HepG2 (cell line): ENCODE measurements around the gene ITPRIPL1. TPM values are rescaled to one million over a fixed set of nuclear protein-coding genes. Genes with fewer than 3 reads are reported as not detected.

ENCODE experiments used
- FOXA1 ChIP-seq, 2 experiments: fragments of 450-650 bp in 1 of 2; sonication (generic) in 1 of 2; formaldehyde crosslinking in 1 of 2; IDR thresholded peaks; 2 replicates each; pipeline versions ENCODE4 v1.4.0 to v1.6.1; 2016 to 2020; ENCODE audit warnings: missing genetic modification reagents in 1 of 2
- FOXA3 ChIP-seq: IDR thresholded peaks from 2 replicates; pipeline ENCODE4 v1.6.1; 2016; ENCODE audit warnings: missing genetic modification reagents, missing compliant biosample characterization
- GATAD2A ChIP-seq: IDR thresholded peaks from 2 replicates; pipeline ENCODE4 v1.6.1; 2016
- JARID2 ChIP-seq: sonication (generic); formaldehyde crosslinking; IDR thresholded peaks from 2 replicates; pipeline ENCODE4 v1.8.1; 2023; ENCODE audit warnings: missing genetic modification reagents, inconsistent platforms; ENCODE audit not compliant: insufficient replicate concordance
- SAP130 ChIP-seq: IDR thresholded peaks from 2 replicates; pipeline ENCODE4 v1.6.1; 2016; ENCODE audit warnings: low read depth
- SMAD3 ChIP-seq: sonication (generic); formaldehyde crosslinking; IDR thresholded peaks from 2 replicates; pipeline ENCODE4 v1.4.0; 2020; ENCODE audit warnings: missing genetic modification reagents
- SNRNP70 ChIP-seq: fragments of 200-400 bp; formaldehyde crosslinking; IDR thresholded peaks from 2 replicates; pipeline ENCODE4 v1.6.1; 2017; ENCODE audit warnings: mild to moderate bottlenecking, low read depth, low read length, moderate library complexity
- SP1 ChIP-seq, 2 experiments: fragments of 450-650 bp in 1 of 2; sonication (generic) in 1 of 2; formaldehyde crosslinking in 1 of 2; IDR thresholded peaks; 2 replicates each; pipeline versions ENCODE4 v1.4.0 to v1.6.1; 2016 to 2020; ENCODE audit warnings: missing genetic modification reagents in 1 of 2
- ZNF121 ChIP-seq: sonication (generic); formaldehyde crosslinking; IDR thresholded peaks from 2 replicates; pipeline ENCODE4 v1.5.0; 2020; ENCODE audit warnings: mild to moderate bottlenecking, missing genetic modification reagents
- ZNF251 ChIP-seq: sonication (generic); formaldehyde crosslinking; IDR thresholded peaks from 2 replicates; pipeline ENCODE4 v1.9.0; 2021; ENCODE audit warnings: mild to moderate bottlenecking, missing genetic modification reagents
- ZNF326 ChIP-seq: sonication (generic); formaldehyde crosslinking; IDR thresholded peaks from 2 replicates; pipeline ENCODE4 v1.4.0; 2020; ENCODE audit warnings: missing genetic modification reagents, borderline replicate concordance
- ZNF644 ChIP-seq: IDR thresholded peaks from 2 replicates; pipeline ENCODE4 v1.6.1; 2016; ENCODE audit warnings: low read depth
- polyA plus RNA-seq, 8 experiments: library from polyadenylated mRNA; depleted of rRNA in 3 of 8; stranded (reverse) in 7 of 8; unstranded in 1 of 8; fragments of >200 nt; fragmentation: Illumina TruSeq in 4 of 8; extraction: Trizol in 4 of 8; gene quantifications; 2 replicates each; pipeline versions ENCODE4 v1.2.1 to v1.2.3, GENCODE V29; 2011 to 2016; ENCODE audit warnings: low read depth in 4 of 8, missing spikeins in 1 of 8, mixed read lengths in 1 of 8; ENCODE audit not compliant: insufficient read depth in 1 of 8
- total RNA-seq, 5 experiments: library from RNA; depleted of rRNA; stranded (reverse); fragments of >200 nt; fragmentation: Illumina TruSeq; extraction: Trizol; gene quantifications; 2 replicates each; pipeline ENCODE4 v1.2.3, GENCODE V29; 2016; ENCODE audit warnings: low read depth in 1 of 5
- TF ChIP-seq, protein P1 (sequence below): sonication (generic); formaldehyde crosslinking; IDR thresholded peaks from 2 replicates; pipeline ENCODE4 v1.4.0; 2020; ENCODE audit warnings: missing genetic modification reagents
- TF ChIP-seq, protein P2 (sequence below): sonication (generic); formaldehyde crosslinking; IDR thresholded peaks from 2 replicates; pipeline ENCODE4 v1.4.0; 2020; ENCODE audit warnings: missing genetic modification reagents, mild to moderate bottlenecking, borderline replicate concordance
- TF ChIP-seq, protein P3 (sequence below): sonication (generic); formaldehyde crosslinking; IDR thresholded peaks from 2 replicates; pipeline ENCODE4 v1.5.1; 2020; ENCODE audit warnings: missing genetic modification reagents, mild to moderate bottlenecking, borderline replicate concordance

Gene ITPRIPL1
- total and polyA plus RNA-seq, 2 of the 13 experiments (the other 11 are each of a cell fraction or from before 2014, with no cell fraction given), result 4.3 to 11.7 TPM

DNA sequence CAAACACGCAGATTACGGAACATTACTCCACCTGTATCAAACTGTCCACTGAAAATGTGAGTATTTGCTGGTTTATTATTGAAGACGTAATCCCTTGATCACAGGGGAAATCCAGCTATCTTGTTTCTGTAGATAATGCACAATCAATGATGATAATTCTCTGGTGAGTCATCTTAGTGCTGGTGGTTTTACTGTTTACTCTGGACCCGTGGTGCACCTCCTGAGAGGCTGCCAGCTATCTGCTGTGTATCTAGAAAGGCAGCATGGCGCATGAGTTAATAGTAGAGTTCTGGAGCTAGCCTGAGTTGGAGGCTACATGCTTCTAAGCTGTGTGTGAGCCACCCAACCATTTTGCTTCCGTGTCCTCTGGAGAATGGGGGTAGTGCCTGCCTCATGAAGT, 17.0 kb downstream of the ITPRIPL1 start (continued):
- TF ChIP-seq, protein P1, sequence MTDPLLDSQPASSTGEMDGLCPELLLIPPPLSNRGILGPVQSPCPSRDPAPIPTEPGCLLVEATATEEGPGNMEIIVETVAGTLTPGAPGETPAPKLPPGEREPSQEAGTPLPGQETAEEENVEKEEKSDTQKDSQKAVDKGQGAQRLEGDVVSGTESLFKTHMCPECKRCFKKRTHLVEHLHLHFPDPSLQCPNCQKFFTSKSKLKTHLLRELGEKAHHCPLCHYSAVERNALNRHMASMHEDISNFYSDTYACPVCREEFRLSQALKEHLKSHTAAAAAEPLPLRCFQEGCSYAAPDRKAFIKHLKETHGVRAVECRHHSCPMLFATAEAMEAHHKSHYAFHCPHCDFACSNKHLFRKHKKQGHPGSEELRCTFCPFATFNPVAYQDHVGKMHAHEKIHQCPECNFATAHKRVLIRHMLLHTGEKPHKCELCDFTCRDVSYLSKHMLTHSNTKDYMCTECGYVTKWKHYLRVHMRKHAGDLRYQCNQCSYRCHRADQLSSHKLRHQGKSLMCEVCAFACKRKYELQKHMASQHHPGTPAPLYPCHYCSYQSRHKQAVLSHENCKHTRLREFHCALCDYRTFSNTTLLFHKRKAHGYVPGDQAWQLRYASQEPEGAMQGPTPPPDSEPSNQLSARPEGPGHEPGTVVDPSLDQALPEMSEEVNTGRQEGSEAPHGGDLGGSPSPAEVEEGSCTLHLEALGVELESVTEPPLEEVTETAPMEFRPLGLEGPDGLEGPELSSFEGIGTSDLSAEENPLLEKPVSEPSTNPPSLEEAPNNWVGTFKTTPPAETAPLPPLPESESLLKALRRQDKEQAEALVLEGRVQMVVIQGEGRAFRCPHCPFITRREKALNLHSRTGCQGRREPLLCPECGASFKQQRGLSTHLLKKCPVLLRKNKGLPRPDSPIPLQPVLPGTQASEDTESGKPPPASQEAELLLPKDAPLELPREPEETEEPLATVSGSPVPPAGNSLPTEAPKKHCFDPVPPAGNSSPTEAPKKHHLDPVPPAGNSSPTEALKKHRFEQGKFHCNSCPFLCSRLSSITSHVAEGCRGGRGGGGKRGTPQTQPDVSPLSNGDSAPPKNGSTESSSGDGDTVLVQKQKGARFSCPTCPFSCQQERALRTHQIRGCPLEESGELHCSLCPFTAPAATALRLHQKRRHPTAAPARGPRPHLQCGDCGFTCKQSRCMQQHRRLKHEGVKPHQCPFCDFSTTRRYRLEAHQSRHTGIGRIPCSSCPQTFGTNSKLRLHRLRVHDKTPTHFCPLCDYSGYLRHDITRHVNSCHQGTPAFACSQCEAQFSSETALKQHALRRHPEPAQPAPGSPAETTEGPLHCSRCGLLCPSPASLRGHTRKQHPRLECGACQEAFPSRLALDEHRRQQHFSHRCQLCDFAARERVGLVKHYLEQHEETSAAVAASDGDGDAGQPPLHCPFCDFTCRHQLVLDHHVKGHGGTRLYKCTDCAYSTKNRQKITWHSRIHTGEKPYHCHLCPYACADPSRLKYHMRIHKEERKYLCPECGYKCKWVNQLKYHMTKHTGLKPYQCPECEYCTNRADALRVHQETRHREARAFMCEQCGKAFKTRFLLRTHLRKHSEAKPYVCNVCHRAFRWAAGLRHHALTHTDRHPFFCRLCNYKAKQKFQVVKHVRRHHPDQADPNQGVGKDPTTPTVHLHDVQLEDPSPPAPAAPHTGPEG (CRISPR knock-in tag), result no peak
- TF ChIP-seq ZNF326 (CRISPR knock-in tag) (no peak), SNRNP70 (no peak), JARID2 (CRISPR knock-in tag) (no peak), ZNF121 (CRISPR knock-in tag) (no peak), SMAD3 (CRISPR knock-in tag) (no peak), ZNF251 (CRISPR knock-in tag) (no peak), SAP130 (CRISPR knock-in tag) (peak; percentile 54), FOXA3 (CRISPR knock-in tag) (peak; percentile 41; the same call in 1 of the 2 replicates), FOXA1 (IDR thresholded peaks at IDR 0.05) (no peak), FOXA1 (CRISPR knock-in tag; IDR thresholded peaks at IDR 0.05) (peak; percentile 38; the same call in 1 of the 2 replicates), GATAD2A (CRISPR knock-in tag) (0 out of 2 replicates have a peak, but pooled peaks have one; percentile 26), ZNF644 (CRISPR knock-in tag) (peak; percentile 84), SP1 (IDR thresholded peaks at IDR 0.05) (no peak), SP1 (CRISPR knock-in tag; IDR thresholded peaks at IDR 0.05) (no peak)
- TF ChIP-seq, protein P2, sequence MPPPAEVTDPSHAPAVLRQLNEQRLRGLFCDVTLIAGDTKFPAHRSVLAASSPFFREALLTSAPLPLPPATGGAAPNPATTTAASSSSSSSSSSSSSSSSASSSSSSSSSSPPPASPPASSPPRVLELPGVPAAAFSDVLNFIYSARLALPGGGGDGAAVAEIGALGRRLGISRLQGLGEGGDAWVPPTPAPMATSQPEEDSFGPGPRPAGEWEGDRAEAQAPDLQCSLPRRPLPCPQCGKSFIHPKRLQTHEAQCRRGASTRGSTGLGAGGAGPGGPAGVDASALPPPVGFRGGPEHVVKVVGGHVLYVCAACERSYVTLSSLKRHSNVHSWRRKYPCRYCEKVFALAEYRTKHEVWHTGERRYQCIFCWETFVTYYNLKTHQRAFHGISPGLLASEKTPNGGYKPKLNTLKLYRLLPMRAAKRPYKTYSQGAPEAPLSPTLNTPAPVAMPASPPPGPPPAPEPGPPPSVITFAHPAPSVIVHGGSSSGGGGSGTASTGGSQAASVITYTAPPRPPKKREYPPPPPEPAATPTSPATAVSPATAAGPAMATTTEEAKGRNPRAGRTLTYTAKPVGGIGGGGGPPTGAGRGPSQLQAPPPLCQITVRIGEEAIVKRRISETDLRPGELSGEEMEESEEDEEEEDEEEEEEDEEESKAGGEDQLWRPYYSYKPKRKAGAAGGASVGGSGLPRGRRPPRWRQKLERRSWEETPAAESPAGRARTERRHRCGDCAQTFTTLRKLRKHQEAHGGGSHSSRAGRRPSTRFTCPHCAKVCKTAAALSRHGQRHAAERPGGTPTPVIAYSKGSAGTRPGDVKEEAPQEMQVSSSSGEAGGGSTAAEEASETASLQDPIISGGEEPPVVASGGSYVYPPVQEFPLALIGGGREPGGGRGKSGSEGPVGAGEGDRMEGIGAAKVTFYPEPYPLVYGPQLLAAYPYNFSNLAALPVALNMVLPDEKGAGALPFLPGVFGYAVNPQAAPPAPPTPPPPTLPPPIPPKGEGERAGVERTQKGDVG (CRISPR knock-in tag), result 0 out of 2 replicates have a peak, but pooled peaks have one; percentile 39
- TF ChIP-seq, protein P3, sequence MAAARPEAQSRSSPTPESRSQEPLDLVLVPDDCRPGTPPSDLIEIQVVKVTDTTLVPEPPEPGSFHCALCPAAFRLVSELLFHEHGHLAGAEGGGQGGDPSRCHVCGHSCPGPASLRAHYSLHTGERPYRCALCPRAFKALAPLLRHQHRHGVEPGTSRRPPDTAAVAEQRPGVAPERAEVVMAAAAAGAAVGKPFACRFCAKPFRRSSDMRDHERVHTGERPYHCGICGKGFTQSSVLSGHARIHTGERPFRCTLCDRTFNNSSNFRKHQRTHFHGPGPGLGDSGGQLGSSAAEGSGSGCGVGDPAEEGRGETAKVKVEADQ, result no peak
- TF ChIP-seq, all 625 proteins: peak for 10
